ENCODE results near the gene OR5AP2.
"Not testable (repeated sequence)": the region's sequence is repeated elsewhere in the genome, so short reads cannot be mapped to it uniquely, and the experiment has no call there.

DNA sequence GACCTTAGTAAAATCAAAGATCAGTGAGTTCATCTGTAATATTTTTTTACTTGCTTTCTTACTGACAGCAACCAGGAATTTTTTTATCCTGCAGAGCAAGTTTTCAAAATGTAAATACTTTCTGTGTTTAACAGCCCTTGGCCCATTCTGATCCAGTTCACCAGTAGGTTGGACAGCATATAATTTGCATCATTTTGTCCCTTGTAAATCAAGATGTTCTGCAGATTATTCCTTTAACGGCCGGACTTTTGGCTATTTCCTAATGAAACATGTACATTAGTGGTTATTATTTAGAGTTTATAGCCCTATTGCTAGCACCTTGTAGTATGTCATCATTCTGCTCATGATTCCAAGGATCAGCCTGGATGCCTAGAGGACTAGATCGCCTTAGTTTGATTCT lies 48.9 kb upstream of the OR5AP2 start:
- not testable (repeated sequence) for TF ChIP-seq CTCF, POLR2A (IDR thresholded peaks at IDR 0.05)

All from upper lobe of left lung (tissue), 4 donors.